OCI-M2 (cell line): Measurements from ENCODE around the gene DOCK10.
"Not testable (repeated sequence)": the region's sequence is repeated elsewhere in the genome, so short reads cannot be mapped to it uniquely, and the experiment has no call there.

Experiments
- DNase-seq: peaks from one replicate; lab custom pipeline; 2025; ENCODE audit not compliant: unreplicated experiment; lab: John Stamatoyannopoulos, UW

The DOCK10 gene

DNA sequence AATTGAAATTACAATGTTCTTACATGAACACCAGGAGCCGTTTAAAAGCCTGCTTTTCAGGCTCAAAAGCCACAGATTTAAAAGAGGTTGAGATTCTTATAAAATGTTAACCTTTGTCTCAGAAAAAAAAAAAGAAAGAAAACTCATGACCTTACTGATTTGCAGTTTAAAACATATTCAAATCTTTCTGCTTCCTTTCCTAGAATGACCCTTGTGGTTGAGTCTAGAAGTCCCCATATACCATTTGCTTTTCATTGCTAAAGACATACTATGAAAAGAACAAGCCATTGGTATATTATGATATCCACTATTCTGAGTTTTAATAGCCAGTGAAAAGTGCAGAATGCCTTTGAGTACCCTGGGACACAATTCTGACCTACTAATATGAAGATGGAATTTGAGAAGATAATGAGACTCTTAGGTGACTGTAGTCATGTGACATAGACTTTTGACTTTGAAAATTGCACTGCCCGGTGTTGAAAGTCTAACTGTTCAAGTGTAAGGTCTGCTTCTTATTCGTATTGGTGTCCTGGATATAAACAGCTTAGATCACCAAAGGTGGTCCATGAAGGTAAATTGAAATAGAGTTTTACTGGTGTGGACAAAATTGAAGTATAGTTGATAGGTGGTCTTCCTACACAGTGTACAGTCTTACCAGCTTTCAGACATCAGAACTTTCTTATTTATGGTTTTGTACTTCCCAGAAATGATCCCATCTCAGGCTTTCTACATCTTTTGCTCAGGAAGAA, 117.0 kb downstream of the DOCK10 start:
- no peak for DNase-seq

DNA sequence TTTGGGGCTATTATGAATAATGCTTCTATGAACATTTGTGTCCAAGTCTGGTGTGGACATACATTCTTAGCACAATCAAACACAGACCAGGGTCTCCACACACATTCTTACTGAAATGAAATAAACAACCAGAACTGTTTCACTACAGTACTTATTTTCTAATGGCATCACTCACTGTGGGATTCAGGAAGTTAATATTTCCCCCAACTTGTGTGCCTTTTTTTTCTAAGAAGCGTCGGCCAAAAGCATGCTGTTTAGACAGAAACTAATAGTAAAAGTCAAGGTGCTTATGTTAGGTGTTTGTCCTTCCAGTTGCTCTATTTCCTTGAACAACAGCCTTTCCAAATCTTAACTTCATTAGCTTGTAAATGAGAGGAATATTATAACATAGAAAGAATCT, 117.6 kb downstream of the DOCK10 start:
- DNase-seq, result no peak

DNA sequence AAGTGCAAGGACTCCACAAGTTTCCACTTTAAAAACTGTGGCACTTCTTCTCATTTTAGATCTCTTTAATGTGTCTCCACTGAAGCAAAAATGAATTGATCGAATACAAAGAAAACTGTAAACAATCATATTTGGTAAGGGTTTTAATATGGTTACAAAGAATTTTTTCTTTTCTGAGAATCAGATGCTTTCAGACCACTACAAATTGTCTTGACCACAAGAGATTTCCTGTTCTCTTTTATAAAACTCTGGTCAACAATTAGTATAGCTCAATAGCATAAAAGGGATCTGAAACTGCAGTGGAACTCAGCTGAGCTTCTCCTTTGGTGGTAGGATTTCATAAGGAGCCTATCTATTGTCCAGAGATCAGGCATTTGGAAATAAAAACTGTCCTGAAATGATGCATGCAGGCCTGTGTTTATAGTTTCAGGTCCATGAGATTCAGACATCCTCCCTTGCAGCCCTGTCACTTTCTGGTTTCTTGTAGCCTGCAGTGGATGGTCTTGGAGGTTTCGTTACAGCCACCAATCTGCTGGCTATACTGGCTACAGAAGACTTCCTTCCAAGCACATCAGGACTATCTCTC, 120.0 kb downstream of the DOCK10 start:
- DNase-seq, result no peak

DNA sequence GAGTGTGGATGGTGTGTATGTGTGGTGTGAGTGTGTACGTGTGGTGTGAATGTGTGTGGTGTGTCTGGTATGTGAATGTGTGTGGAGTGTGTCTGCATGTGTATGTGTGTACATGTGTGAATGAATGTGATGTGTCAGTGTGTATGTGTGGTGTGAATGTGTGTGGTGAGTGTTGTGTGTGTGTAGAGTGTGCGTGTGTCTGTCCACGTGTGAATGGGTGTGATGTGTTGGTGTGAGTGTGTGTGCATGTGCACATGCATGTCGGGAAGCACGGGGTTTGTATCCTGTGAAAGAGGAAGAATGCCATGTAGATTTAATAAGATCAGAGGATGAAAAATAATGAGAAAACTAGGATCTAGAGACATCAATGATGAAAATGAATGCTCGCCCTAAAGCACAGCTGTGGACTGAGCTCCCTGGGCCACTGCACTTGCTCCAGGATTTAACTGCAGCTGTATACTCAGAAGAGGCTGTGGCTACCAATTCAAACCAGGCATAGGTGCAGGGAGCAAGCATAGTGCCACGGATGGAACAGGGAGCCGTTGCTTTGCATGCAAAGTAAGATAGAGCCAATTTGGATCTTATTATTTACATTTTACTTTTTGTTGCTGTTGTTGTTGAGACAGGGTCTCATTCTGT, 122.7 kb downstream of the DOCK10 start:
- no peak for DNase-seq

GRCh38 chr2:224918626-224919471, 123.4 kb downstream of the DOCK10 start:
- no peak for DNase-seq

GRCh38 chr2:224917246-224917645, 125.0 kb downstream of the DOCK10 start:
- not testable (repeated sequence) for DNase-seq

DNA sequence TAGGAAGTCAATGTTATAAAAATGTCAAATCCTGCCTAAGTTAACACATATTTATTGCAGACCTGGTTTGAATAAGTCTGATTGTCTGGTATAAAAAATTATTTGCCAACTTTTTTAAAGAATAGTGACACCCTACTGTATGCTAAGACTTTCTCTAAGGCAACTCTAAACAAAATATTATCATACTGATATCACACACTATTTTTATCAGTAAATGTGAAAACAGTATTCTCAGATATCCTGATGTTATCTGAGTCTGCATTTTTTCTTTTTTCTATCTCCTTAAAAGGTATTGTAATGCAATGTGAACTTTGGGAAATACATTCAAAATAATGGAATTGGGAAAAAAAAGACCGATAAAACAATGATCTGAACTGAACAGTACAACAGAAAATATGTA, 127.1 kb downstream of the DOCK10 start:
- DNase-seq, result no peak

DNA sequence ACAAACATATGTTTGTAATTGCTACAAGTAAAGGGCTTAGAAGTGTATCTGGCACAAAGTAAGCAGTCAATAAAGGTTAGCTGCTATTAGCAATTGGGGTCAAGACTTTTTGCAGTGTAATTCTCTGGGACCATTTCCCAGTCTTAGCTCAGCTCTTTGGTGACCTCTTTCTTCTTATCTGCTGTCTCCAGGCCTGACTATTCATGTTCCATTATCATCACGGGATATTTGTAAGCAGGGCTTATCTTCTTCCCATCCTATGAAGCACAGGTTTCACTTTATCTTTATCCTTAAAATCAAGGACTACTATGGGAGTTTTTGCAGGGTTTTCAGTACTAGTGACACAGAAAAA, 131.7 kb downstream of the DOCK10 start:
- no peak for DNase-seq

- DNase-seq, result no peak
Observed at GRCh38 chr2:224909885-224910573, 132.2 kb downstream of the DOCK10 start.

DNA sequence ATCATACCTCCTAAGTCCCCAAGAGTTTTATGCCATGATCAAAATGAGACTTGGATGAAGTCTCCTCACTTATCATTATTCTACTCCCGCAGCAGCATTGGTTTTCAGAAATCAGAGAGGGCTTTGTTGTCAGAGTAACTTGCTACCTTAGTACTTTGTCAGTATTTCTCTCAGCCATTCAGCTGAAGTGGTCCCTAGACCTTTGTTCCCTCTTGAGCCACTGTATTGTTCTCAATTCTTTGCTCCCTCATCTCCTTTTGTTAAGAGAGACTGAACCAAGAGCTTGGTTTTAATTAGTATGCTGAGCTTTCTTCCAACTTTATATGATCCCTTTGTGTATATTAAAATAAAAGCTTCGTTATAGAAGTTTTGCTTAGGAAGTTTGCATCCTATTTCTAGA, 133.4 kb downstream of the DOCK10 start:
- DNase-seq, result no peak

GRCh38 chr2:224904381-224904780, 137.9 kb downstream of the DOCK10 start:
- no peak for DNase-seq

- DNase-seq, result no peak
Observed at GRCh38 chr2:224903621-224904020, 138.6 kb downstream of the DOCK10 start.

- DNase-seq, result no peak
Observed at GRCh38 chr2:224901121-224901676, 141.1 kb downstream of the DOCK10 start.

GRCh38 chr2:224895377-224895776, 146.9 kb downstream of the DOCK10 start:
- DNase-seq, result no peak

DNA sequence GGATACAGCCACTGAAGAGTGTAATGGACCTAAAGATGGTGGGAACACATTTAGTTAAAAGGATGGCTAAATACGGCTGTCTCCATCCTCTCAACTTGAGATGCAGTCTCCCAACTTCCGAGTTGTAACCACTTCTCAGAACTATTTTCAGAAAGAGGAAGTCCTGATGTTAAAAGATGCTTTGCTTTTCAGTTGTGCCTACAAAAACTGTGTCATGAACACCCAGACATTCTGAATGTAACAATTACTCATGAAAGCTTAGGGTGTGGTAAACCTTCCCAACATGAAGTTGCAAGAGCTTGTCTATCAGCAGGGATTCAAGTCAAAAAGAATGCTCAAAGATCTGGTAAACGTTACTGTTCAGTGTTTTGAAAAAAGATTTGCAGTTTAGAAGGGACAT, 147.9 kb downstream of the DOCK10 start:
- DNase-seq, result no peak

- no peak for DNase-seq
Observed at GRCh38 chr2:224893848-224894247, 148.4 kb downstream of the DOCK10 start.

- no peak for DNase-seq
Observed at GRCh38 chr2:224892574-224893204, 149.6 kb downstream of the DOCK10 start.

- no peak for DNase-seq
Observed at GRCh38 chr2:224890372-224890771, 151.9 kb downstream of the DOCK10 start.

DNA sequence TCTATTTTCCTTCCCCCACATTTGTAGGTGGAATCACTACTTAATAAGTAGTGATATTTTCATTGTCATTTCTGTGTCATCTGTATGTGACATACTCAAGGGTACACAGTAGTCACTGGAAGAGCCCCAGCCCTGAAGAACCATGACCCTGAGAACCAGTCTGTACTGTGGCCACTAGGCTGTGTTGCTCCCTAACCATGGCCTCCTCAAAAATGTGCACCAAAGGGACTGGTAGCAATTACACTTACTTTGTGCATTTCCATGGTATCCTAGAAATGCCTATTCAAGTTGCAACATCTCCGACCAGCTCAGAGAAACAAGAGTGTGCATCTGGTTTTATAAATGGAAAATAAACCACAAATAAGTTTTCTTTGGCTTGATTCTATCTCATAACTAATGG, 155.1 kb downstream of the DOCK10 start:
- DNase-seq, result no peak

GRCh38 chr2:224885836-224886547, 156.3 kb downstream of the DOCK10 start:
- no peak for DNase-seq
